Loucy (cell line): ENCODE results near the gene KRT33A.

ENCODE experiments used
- CTCF ChIP-seq: fragments of 200-600 bp; sonication (generic); conservative IDR thresholded peaks from 2 replicates; pipeline ENCODE4 v1.5.1; 2014; ENCODE audit warnings: mild to moderate bottlenecking, antibody characterized with exemption, low read length
- EZH2phosphoT487 ChIP-seq: fragments of 200-600 bp; IDR thresholded peaks from 2 replicates; pipeline ENCODE4 v1.6.1; 2018; ENCODE audit warnings: antibody characterized with exemption, mild to moderate bottlenecking, moderate library complexity, borderline replicate concordance

GRCh38 chr17:41333836-41334235 is 16.8 kb downstream of the KRT33A start:
- no peak for TF ChIP-seq CTCF
- no peak for TF ChIP-seq EZH2phosphoT487
